ENCODE measurements around the gene UPB1. TPM values are rescaled to one million over a fixed set of nuclear protein-coding genes. Genes with fewer than 3 reads are reported as not detected.

Gene UPB1
- total RNA-seq, 4 donors from 2014 or later: 0.51 to 2.4 (median 1.6) TPM

GRCh38 chr22:24516301-24516737 lies 21.2 kb downstream of the UPB1 start:
- H3K9me3 ChIP-seq: no peaks in the 10 kb centered on the region
- 8% methylated on average over 3 of the region's 3 CpGs for WGBS
- TF ChIP-seq CTCF (IDR thresholded peaks at IDR 0.05): no peak
- TF ChIP-seq POLR2AphosphoS5 (IDR thresholded peaks at IDR 0.05): no peak
- TF ChIP-seq POLR2A (IDR thresholded peaks at IDR 0.05): no peak
- no peak for TF ChIP-seq EP300 (IDR thresholded peaks at IDR 0.05)
- peaks cover 13% of the 10 kb centered on the region for H3K4me1 ChIP-seq
- no peaks in the 10 kb centered on the region for H3K36me3 ChIP-seq
- H3K27me3 ChIP-seq: no peaks in the 10 kb centered on the region
- H3K4me3 ChIP-seq: no peak overlapping the region
- no peak for DNase-seq (ENCODE audit: low spot score in 2 of 2)
- H3K27ac ChIP-seq: no peak overlapping the region

DNA sequence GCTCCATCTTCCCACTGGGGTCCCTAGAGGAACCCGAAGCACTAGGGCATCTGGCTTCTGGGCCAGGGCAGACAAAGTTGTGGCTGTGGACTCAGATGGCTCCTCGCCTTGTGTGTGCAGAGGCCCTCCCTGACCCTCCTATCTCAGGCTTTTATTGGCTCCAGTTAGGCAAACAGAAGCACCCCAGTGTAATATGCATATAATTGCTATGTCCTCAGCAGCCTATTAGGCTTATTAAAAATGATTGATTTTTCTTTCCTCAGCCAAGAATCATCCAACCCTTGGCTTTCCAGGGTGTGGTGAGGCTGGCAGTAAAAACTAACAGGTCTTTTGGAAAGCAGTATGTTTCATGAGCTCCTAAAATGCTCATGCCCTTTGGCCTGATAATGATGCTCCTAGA lies 22.3 kb downstream of the UPB1 start:
- peaks cover 15% of the 10 kb centered on the region for H3K4me1 ChIP-seq
- H3K36me3 ChIP-seq: no peaks in the 10 kb centered on the region
- H3K4me3 ChIP-seq: no peak overlapping the region
- no peaks in the 10 kb centered on the region for H3K9me3 ChIP-seq
- no peak for DNase-seq (ENCODE audit: low spot score in 2 of 2)
- TF ChIP-seq POLR2A (IDR thresholded peaks at IDR 0.05) (no peak), CTCF (IDR thresholded peaks at IDR 0.05) (no peak), EP300 (IDR thresholded peaks at IDR 0.05) (no peak), POLR2AphosphoS5 (IDR thresholded peaks at IDR 0.05) (no peak)
- WGBS: 94% methylated on average over 2 of the region's 2 CpGs
- H3K27ac ChIP-seq: no peak overlapping the region
- H3K27me3 ChIP-seq: no peaks in the 10 kb centered on the region

DNA sequence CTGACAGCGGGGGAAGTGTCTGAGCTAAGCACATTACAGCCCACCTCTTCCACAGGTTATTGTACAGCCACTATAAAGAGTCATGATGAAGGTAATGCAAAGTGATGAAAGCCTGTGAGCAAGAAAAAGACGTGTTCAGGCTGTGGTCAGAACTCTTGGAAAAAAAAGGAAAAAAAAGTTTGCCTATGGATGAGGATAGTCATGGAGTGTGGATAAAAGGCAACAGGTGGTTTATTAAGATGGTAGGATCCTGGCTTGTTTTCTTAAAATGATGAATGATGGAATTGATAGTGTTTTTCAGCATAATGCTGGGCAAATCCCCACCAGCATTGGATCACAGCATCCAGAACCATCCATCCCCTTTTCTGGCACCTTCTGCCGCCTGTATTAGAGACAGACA lies 23.1 kb downstream of the UPB1 start:
- WGBS: 87% methylated on average over 3 of the region's 3 CpGs
- Histone ChIP-seq H3K27me3 (no peaks in the 10 kb centered on the region), H3K4me3 (no peak overlapping the region), H3K4me1 (peaks cover 15% of the 10 kb centered on the region), H3K9me3 (no peaks in the 10 kb centered on the region), H3K27ac (no peak overlapping the region), H3K36me3 (no peaks in the 10 kb centered on the region)
- TF ChIP-seq CTCF (IDR thresholded peaks at IDR 0.05) (no peak), POLR2A (IDR thresholded peaks at IDR 0.05) (no peak), EP300 (IDR thresholded peaks at IDR 0.05) (no peak), POLR2AphosphoS5 (IDR thresholded peaks at IDR 0.05) (no peak)
- no peak for DNase-seq (ENCODE audit: low spot score in 2 of 2)

DNA sequence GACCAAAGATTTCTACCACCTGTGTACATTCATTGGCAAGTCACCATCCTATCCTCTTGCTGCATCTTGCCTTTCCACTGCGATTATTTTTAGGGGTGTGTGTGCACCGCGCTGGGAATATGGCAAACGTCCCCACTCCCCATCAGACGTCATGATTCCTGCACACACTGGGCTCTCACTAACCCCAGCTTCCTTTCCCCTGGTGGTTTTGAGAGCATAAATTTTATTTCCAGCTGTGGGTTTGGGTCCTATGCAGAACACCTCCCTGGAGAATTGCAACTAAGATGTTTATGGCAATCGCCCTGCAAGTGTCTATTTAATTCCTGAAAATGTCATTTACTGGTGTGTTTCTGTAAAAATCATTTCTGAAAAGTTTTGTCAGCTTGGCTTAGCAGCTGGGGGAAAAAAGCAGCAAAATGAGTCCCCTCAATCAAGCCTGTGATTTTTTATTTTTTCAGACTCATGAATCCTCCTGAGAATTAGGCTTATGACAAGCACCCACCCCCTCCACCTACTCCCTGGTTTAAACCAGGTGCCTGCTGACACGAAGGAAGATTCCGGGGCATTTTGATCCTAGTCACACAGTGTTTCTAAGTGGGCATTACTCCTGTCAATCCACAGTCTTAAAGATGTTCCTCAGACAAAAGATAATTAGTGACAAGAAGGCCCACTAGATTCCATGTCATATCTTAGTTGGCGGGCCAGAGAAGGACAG lies 23.8 kb downstream of the UPB1 start:
- 71% methylated on average over 9 of the region's 9 CpGs for WGBS

More for the DNA sequence above, 23.8 kb downstream of the UPB1 start:
- DNase-seq (ENCODE audit: low spot score in 2 of 2): no peak
- Histone ChIP-seq H3K27me3 (no peaks in the 10 kb centered on the region), H3K9me3 (no peaks in the 10 kb centered on the region), H3K4me1 (peaks cover 15% of the 10 kb centered on the region), H3K27ac (no peak overlapping the region), H3K4me3 (no peak overlapping the region), H3K36me3 (no peaks in the 10 kb centered on the region)
- TF ChIP-seq POLR2AphosphoS5 (IDR thresholded peaks at IDR 0.05): no peak
- TF ChIP-seq CTCF (IDR thresholded peaks at IDR 0.05): no peak
- TF ChIP-seq POLR2A (IDR thresholded peaks at IDR 0.05): no peak
- TF ChIP-seq EP300 (IDR thresholded peaks at IDR 0.05): no peak

Measured in suprapubic skin (tissue), 4 donors.